GM12878 (cell line): ENCODE data around the gene SLC22A23. TPM values are rescaled to one million over a fixed set of nuclear protein-coding genes. Genes with fewer than 3 reads are reported as not detected.

Experiments
- ATAC-seq: fragments of 200-7000 bp; cut with Tn5 transposase; 3 replicates; pipeline ENCODE4 v1.9.1; 2020; ENCODE audit warnings: mild to moderate bottlenecking, moderate library complexity
- BruUV-seq: library from RNA; stranded (reverse); fragments of 400-500 nt; replicated peaks from 2 replicates; lab custom pipeline; 2021; lab: Mats Ljungman, UMichigan
- CTCF ChIA-PET: fragments of 300-600 bp; sonication (Branson Sonifier 250); formaldehyde crosslinking; extraction: SDS; loops from one replicate; lab custom pipeline; 2021; ENCODE audit warnings: inconsistent platforms; lab: Yijun Ruan, JAX
- POLR2A ChIA-PET: fragments of 350-600 bp; formaldehyde crosslinking; extraction: SDS; loops from one replicate; lab custom pipeline; 2021; ENCODE audit warnings: inconsistent platforms; lab: Charles Lee
- RAD21 ChIA-PET: fragments of 300-600 bp; sonication (Branson Sonifier 250); formaldehyde crosslinking; loops from one replicate; lab custom pipeline; 2023; ENCODE audit warnings: antibody characterized with exemption; ENCODE audit not compliant: unreplicated experiment; lab: Charles Lee
- SMC1A ChIA-PET: fragments of 300-600 bp; sonication (Branson Sonifier 250); formaldehyde crosslinking; loops from one replicate; lab custom pipeline; 2023; ENCODE audit not compliant: unreplicated experiment, uncharacterized antibody; lab: Charles Lee
- DNase-seq: peaks from one replicate; pipeline ENCODE4 v3.0.0-alpha.2; 2011; ENCODE audit warnings: low read depth, low spot score
- FAIRE-seq: peaks from 3 replicates; lab custom pipeline; 2011; peaks lifted over from hg19 to GRCh38; lab: Jason Lieb, UNC
- H2AFZ ChIP-seq: 2 replicates; pipeline ENCODE4 v1.6.0; 2011; ENCODE audit warnings: low read depth, low read length, control low read depth; ENCODE audit not compliant: control insufficient read depth
- H3K27ac ChIP-seq: 2 replicates; pipeline ENCODE4 v1.5.1; 2011; ENCODE audit warnings: control low read depth; ENCODE audit not compliant: control insufficient read depth, insufficient read depth
- H3K27me3 ChIP-seq, 2 experiments: replicated peaks in 1 of 2; 2 replicates each; pipeline versions ENCODE4 v1.6.0 to v1.6.1; 2011; ENCODE audit warnings: low read length in 1 of 2; ENCODE audit not compliant: control insufficient read depth in 2 of 2, insufficient read depth in 2 of 2
- H3K36me3 ChIP-seq, 2 experiments: 2 replicates each; pipeline ENCODE4 v1.5.1; 2011; ENCODE audit warnings: low read length in 1 of 2; ENCODE audit not compliant: control insufficient read depth in 2 of 2, insufficient read depth in 2 of 2
- H3K4me1 ChIP-seq: 2 replicates; pipeline ENCODE4 v1.6.1; 2011; ENCODE audit warnings: mild to moderate bottlenecking, low read length, moderate library complexity, mixed read lengths; ENCODE audit not compliant: control insufficient read depth, insufficient read depth
- H3K4me2 ChIP-seq: 2 replicates; pipeline ENCODE4 v1.6.0; 2011; ENCODE audit warnings: control low read depth; ENCODE audit not compliant: control insufficient read depth, insufficient read depth
- H3K4me3 ChIP-seq: fragments of 200-600 bp; sonication (generic); 2 replicates; pipeline ENCODE4 v1.5.1; 2016
- H3K79me2 ChIP-seq: 2 replicates; pipeline ENCODE4 v1.6.0; 2011; ENCODE audit warnings: low read length; ENCODE audit not compliant: control insufficient read depth, insufficient read depth
- H3K9ac ChIP-seq: 2 replicates; pipeline ENCODE4 v1.8.0; 2011; ENCODE audit warnings: low read length, control low read depth, mixed read lengths; ENCODE audit not compliant: control insufficient read depth, insufficient read depth
- H3K9me3 ChIP-seq: replicated peaks from 3 replicates; pipeline ENCODE4 v1.5.1; 2011; ENCODE audit warnings: mild to moderate bottlenecking, low read length; ENCODE audit not compliant: control insufficient read depth, insufficient read depth
- H4K20me1 ChIP-seq: 2 replicates; pipeline ENCODE4 v1.6.0; 2011; ENCODE audit not compliant: control insufficient read depth, insufficient read depth
- ASH2L ChIP-seq: fragments of 300-600, 200-600 bp; sonication (generic); IDR thresholded peaks from 2 replicates; pipeline ENCODE4 v1.6.1; 2017; ENCODE audit warnings: low read depth, mild to moderate bottlenecking, borderline replicate concordance
- ATF3 ChIP-seq: IDR thresholded peaks from 2 replicates; pipeline ENCODE4 v1.6.1; 2011; ENCODE audit warnings: low read depth, mild to moderate bottlenecking, low read length, moderate library complexity, borderline replicate concordance; ENCODE audit errors: extremely low read depth
- BCLAF1 ChIP-seq: fragments of 450-650 bp; IDR thresholded peaks from 2 replicates; pipeline ENCODE4 v1.6.1; 2017; ENCODE audit warnings: antibody characterized with exemption, mild to moderate bottlenecking, moderate library complexity
- CBFB ChIP-seq: IDR thresholded peaks from 2 replicates; pipeline ENCODE4 v1.6.1; 2016; ENCODE audit warnings: antibody characterized with exemption, low read depth
- GATAD2B ChIP-seq: fragments of 450-650 bp; conservative IDR thresholded peaks from 2 replicates; pipeline ENCODE4 v1.6.1; 2017; ENCODE audit warnings: low read depth, mild to moderate bottlenecking, moderate library complexity
- NFYA ChIP-seq: IDR thresholded peaks from 2 replicates; pipeline ENCODE4 v1.6.1; 2011; ENCODE audit warnings: low read depth, mild to moderate bottlenecking, low read length, improper control_type of control experiment, borderline replicate concordance
- NKRF ChIP-seq: fragments of 450-650 bp; conservative IDR thresholded peaks from 2 replicates; pipeline ENCODE4 v1.6.1; 2017; ENCODE audit warnings: mild to moderate bottlenecking, moderate library complexity
- PML ChIP-seq: IDR thresholded peaks from 2 replicates; pipeline ENCODE4 v1.6.1; 2012; ENCODE audit warnings: low read length, inconsistent platforms
- POLR2AphosphoS2 ChIP-seq: IDR thresholded peaks from 2 replicates; pipeline ENCODE4 v1.6.1; 2011; ENCODE audit warnings: low read depth, mild to moderate bottlenecking, low read length, improper control_type of control experiment, moderate library complexity
- RAD51 ChIP-seq: fragments of 450-650 bp; IDR thresholded peaks from 2 replicates; pipeline ENCODE4 v1.6.1; 2016; ENCODE audit warnings: moderate library complexity, mild to moderate bottlenecking, inconsistent platforms
- SMARCA5 ChIP-seq: fragments of 450-650 bp; IDR thresholded peaks from 2 replicates; pipeline ENCODE4 v1.6.1; 2017; ENCODE audit warnings: mild to moderate bottlenecking
- YY1 ChIP-seq: IDR thresholded peaks from 2 replicates; pipeline ENCODE4 v1.6.1; 2011; ENCODE audit warnings: low read depth, mild to moderate bottlenecking, low read length
- ZBTB40 ChIP-seq: fragments of 450-650 bp; IDR thresholded peaks from 2 replicates; pipeline ENCODE4 v1.6.1; 2016; ENCODE audit warnings: mild to moderate bottlenecking, moderate library complexity, borderline replicate concordance
- WGBS: methylation state at CpG from one replicate; pipeline ENCODE4 v1.1.6; 2016; ENCODE audit warnings: low lambda C conversion rate; ENCODE audit not compliant: insufficient replicate concordance, insufficient coverage; ENCODE audit errors: missing lambda C conversion rate; 5-methylcytosine and 5-hydroxymethylcytosine counted together
- in situ Hi-C: fragments of 300-500 bp; cut with MboI; formaldehyde crosslinking; loops from 9 replicates; pipeline ENCODE4 v1.14.3; 2018; ENCODE audit warnings: mixed read lengths
- intact Hi-C: fragments of 100-400 bp; cut with micrococcal nuclease; formaldehyde crosslinking; loops from one replicate; pipeline ENCODE4 v1.14.2; 2022; ENCODE audit not compliant: unreplicated experiment
- polyA plus RNA-seq, 11 experiments: library from polyadenylated mRNA; depleted of rRNA in 4 of 11; unstranded in 6 of 11; stranded (reverse) in 5 of 11; fragments of >200 nt; fragmentation: Nextera tagmentation in 4 of 11; fragmentation: Illumina TruSeq in 1 of 11; extraction: Ambion mirVana in 4 of 11; extraction: Trizol in 1 of 11; gene quantifications; 1 replicate in 1 of 11; 2 replicates in 10 of 11; pipeline versions ENCODE4 v1.2.1 to v1.2.3, GENCODE V29; 2011 to 2016; ENCODE audit warnings: inconsistent platforms in 2 of 11, missing spikeins in 2 of 11, low read depth in 1 of 11
- total RNA-seq, 4 experiments: library from RNA; depleted of rRNA in 3 of 4; stranded (reverse); fragments of >200 nt in 3 of 4; fragmentation: Illumina TruSeq in 1 of 4; extraction: Trizol in 1 of 4; gene quantifications; 2 replicates each; pipeline versions ENCODE4 v1.2.1 to v1.2.3, GENCODE V29; 2013 to 2021

The SLC22A23 gene
- total and polyA plus RNA-seq, 10 of the 15 experiments (the other 5 are each of a cell fraction or from before 2014, with no cell fraction given) = 0.20 to 2.4 (median 0.74) TPM

- Histone ChIP-seq H3K4me2 (no peak overlapping the region), H3K9me3 (no peaks in the 10 kb centered on the region)
- no peak for FAIRE-seq
Measured at GRCh38 chr6:3427687-3428085, 29.2 kb downstream of the SLC22A23 start.

More at GRCh38 chr6:3427687-3428085, 29.2 kb downstream of the SLC22A23 start:
- in situ Hi-C loops (no loop called here), intact Hi-C loops (no loop called here)
- no peak for DNase-seq
- BruUV-seq = no TSS peak
- ChIA-PET RAD21 (interaction anchor here (1.1 kb wide), 1 partner anchor 17 kb away, joined by 3 read pairs; no protein-coding TSS in a partner anchor), POLR2A (no interaction called here), CTCF (interaction anchor here (0.8 to 1.4 kb wide), 3 partner anchors 17 to 56 kb away, joined by 3 to 4 read pairs (median 3); no protein-coding TSS in a partner anchor), SMC1A (interaction anchor here (0.7 to 1.6 kb wide), 3 partner anchors 12 to 45 kb away, joined by 3 to 9 read pairs (median 4); no protein-coding TSS in a partner anchor)
- no peak for ATAC-seq
- no peak for TF ChIP-seq RAD51
- TF ChIP-seq NFYA = no peak
- TF ChIP-seq PML = no peak
- TF ChIP-seq POLR2AphosphoS2 = no peak
- TF ChIP-seq ZBTB40 = no peak
- no peak for TF ChIP-seq CBFB
- no peak for TF ChIP-seq SMARCA5
- no peak for TF ChIP-seq ATF3
- TF ChIP-seq BCLAF1 = no peak
- no peak for TF ChIP-seq NKRF
- TF ChIP-seq ASH2L = no peak
- TF ChIP-seq GATAD2B = no peak
- no peak for TF ChIP-seq YY1
- H3K79me2 ChIP-seq = no peaks in the 10 kb centered on the region
- no peaks in the 10 kb centered on the region for H4K20me1 ChIP-seq
- H3K4me1 ChIP-seq = no peaks in the 10 kb centered on the region
- H3K27me3 ChIP-seq = no peaks in the 10 kb centered on the region
- no peak overlapping the region for H2AFZ ChIP-seq
- no peak overlapping the region for H3K27ac ChIP-seq
- 9% methylated on average over 10 of the region's 10 CpGs for WGBS
- H3K4me3 ChIP-seq = no peak overlapping the region
- no peaks in the 10 kb centered on the region for H3K36me3 ChIP-seq
- no peak overlapping the region for H3K9ac ChIP-seq
